Neural progenitor cell (in vitro differentiated cells): Measurements from ENCODE around the gene NUDT6.

Source experiments
- CTCF ChIP-seq: fragments of 200-600 bp; sonication (generic); IDR thresholded peaks from 2 replicates; pipeline ENCODE4 v1.5.1; 2017; ENCODE audit warnings: antibody characterized with exemption, mild to moderate bottlenecking
- EZH2 ChIP-seq: fragments of 200-600 bp; sonication (generic); IDR thresholded peaks from 2 replicates; pipeline ENCODE4 v1.6.1; 2017; ENCODE audit warnings: antibody characterized with exemption, mild to moderate bottlenecking, moderate library complexity
- EZH2phosphoT487 ChIP-seq: fragments of 200-600 bp; sonication (generic); IDR thresholded peaks from 2 replicates; pipeline ENCODE4 v1.6.1; 2017; ENCODE audit warnings: antibody characterized with exemption

GRCh38 chr4:122928930-122929329, 6.5 kb upstream of the NUDT6 start:
- TF ChIP-seq EZH2 (no peak), CTCF (no peak), EZH2phosphoT487 (no peak)
